ENCODE results near the gene SLC25A26.

DNA sequence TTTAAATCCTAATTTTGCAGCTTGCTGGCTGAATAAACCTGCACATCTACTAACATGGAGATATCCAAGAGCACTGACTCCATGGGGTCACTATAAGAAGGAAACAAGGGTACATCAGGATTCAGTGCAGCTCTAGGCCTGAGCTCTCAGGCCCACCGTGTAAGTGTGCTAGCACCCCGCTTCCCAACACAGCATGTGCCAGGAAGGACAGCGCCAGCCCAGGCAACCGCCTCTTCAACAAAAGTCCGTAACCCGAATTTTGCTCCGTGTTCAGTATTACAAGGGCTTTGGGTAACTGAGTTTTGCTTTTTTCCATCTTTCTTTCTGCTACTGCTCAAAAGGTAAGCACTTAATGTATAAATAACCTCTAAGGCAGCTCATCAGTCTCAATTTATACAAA lies 190.2 kb downstream of the SLC25A26 start:
- TF ChIP-seq, protein P1, sequence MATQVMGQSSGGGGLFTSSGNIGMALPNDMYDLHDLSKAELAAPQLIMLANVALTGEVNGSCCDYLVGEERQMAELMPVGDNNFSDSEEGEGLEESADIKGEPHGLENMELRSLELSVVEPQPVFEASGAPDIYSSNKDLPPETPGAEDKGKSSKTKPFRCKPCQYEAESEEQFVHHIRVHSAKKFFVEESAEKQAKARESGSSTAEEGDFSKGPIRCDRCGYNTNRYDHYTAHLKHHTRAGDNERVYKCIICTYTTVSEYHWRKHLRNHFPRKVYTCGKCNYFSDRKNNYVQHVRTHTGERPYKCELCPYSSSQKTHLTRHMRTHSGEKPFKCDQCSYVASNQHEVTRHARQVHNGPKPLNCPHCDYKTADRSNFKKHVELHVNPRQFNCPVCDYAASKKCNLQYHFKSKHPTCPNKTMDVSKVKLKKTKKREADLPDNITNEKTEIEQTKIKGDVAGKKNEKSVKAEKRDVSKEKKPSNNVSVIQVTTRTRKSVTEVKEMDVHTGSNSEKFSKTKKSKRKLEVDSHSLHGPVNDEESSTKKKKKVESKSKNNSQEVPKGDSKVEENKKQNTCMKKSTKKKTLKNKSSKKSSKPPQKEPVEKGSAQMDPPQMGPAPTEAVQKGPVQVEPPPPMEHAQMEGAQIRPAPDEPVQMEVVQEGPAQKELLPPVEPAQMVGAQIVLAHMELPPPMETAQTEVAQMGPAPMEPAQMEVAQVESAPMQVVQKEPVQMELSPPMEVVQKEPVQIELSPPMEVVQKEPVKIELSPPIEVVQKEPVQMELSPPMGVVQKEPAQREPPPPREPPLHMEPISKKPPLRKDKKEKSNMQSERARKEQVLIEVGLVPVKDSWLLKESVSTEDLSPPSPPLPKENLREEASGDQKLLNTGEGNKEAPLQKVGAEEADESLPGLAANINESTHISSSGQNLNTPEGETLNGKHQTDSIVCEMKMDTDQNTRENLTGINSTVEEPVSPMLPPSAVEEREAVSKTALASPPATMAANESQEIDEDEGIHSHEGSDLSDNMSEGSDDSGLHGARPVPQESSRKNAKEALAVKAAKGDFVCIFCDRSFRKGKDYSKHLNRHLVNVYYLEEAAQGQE (IDR thresholded peaks at IDR 0.05; ENCODE audit: low read depth), result no peak
- no peak for TF ChIP-seq POLR2A (IDR thresholded peaks at IDR 0.05; ENCODE audit: borderline replicate concordance, extremely low read depth, insufficient read depth, insufficient read length)
- TF ChIP-seq, protein P2, sequence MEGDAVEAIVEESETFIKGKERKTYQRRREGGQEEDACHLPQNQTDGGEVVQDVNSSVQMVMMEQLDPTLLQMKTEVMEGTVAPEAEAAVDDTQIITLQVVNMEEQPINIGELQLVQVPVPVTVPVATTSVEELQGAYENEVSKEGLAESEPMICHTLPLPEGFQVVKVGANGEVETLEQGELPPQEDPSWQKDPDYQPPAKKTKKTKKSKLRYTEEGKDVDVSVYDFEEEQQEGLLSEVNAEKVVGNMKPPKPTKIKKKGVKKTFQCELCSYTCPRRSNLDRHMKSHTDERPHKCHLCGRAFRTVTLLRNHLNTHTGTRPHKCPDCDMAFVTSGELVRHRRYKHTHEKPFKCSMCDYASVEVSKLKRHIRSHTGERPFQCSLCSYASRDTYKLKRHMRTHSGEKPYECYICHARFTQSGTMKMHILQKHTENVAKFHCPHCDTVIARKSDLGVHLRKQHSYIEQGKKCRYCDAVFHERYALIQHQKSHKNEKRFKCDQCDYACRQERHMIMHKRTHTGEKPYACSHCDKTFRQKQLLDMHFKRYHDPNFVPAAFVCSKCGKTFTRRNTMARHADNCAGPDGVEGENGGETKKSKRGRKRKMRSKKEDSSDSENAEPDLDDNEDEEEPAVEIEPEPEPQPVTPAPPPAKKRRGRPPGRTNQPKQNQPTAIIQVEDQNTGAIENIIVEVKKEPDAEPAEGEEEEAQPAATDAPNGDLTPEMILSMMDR (IDR thresholded peaks at IDR 0.05 in 2 of 3, conservative IDR thresholded peaks at IDR 0.05 in 1 of 3; ENCODE audit: borderline replicate concordance in 1 of 3, insufficient read depth in 1 of 3, low read depth in 2 of 3, low read length in 2 of 3), result no peak

All from HCT116 (cell line).